IPS-11a (cell line): ENCODE results near the gene FOXP2.
"Not testable (repeated sequence)": the region's sequence is repeated elsewhere in the genome, so short reads cannot be mapped to it uniquely, and the experiment has no call there.

Experiments
- H3K4me3 ChIP-seq: one replicate; pipeline ENCODE4 v1.5.1; 2013; ENCODE audit warnings: low read depth, low read length, control low read depth

The FOXP2 gene

GRCh38 chr7:114419441-114420272, 5.0 kb downstream of the FOXP2 start:
- no peak overlapping the region for H3K4me3 ChIP-seq

GRCh38 chr7:114422507-114423501, 8.2 kb downstream of the FOXP2 start:
- H3K4me3 ChIP-seq, result no peak overlapping the region

- no peak overlapping the region for H3K4me3 ChIP-seq
Measured at GRCh38 chr7:114426382-114426781, 11.8 kb downstream of the FOXP2 start.

GRCh38 chr7:114426824-114427223, 12.2 kb downstream of the FOXP2 start:
- H3K4me3 ChIP-seq, result no peak overlapping the region

DNA sequence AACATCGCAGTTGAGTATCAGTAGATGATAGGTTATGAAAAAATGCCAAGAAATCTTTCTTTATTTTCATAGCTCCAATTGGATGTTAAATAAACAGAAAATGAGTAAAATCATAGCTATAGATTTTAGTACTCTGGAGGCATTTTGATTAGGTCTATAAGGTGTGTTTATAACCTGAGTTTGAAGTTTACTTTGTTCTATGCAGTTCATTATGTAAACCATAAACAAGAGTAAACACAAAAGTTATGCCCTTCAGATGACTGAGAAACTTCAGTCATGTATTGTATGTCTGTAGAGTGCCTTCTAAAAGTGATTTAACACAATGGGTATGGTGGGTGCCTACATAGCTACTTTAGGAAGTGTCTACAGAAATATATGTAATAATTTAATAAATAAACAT, 13.6 kb downstream of the FOXP2 start:
- H3K4me3 ChIP-seq, result no peak overlapping the region

DNA sequence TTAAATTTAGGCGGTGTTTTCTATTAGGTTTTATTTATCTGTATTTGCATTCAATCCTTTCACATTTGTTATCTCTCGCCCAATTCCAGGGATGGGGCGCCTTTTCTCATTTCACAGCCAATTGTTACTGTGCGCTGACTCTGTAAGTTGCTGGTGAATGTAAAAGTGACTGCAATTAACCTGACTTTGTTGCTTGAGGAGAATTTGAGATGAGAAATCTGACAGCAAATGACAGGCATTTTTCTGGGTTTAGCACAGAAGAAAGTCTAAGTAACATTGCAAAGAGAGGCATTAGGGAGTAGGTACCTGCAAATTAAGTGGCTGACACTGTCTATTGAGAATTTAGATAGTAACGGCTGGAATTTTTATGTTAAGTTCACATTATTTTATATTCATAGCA, 16.6 kb downstream of the FOXP2 start:
- H3K4me3 ChIP-seq, result no peak overlapping the region

GRCh38 chr7:114432061-114432460, 17.4 kb downstream of the FOXP2 start:
- H3K4me3 ChIP-seq, result no peak overlapping the region

DNA sequence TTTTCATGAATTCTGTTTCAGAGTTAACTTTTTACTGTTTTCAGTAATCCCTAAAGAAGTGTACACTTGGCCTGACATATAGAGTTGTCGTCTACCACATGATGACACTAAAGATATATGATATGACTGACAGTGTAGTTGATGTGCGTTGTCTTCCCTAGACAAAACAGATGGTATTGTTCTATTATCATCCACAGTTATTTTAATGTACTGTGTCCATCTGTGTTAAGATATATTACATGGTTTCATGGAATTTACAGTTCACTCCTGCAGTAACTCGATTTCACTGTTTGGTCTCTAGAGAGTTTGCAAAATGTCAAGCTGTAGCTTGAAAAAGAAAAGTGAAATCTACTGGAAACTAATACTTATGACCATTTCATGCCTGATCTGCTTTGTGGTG, 18.1 kb downstream of the FOXP2 start:
- no peak overlapping the region for H3K4me3 ChIP-seq

DNA sequence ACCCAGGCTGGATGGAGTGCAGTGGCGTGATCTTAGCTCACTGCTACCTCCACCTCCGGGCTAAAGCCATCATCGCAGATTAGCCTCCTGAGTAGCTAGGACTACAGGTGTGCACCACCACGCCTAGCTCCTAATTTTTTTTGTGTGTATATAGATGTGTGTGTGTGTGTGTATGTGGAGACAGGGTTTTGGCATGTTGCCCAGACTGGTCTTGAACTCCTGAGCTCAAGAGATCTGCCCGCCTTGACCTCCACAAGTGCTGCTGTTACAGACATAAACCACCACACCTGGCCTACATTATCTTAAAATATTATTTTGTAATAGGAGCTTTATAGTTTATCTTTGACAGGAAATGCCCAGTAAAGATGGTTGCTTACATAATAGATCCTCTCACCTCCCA, 25.0 kb downstream of the FOXP2 start:
- H3K4me3 ChIP-seq, result no peak overlapping the region

DNA sequence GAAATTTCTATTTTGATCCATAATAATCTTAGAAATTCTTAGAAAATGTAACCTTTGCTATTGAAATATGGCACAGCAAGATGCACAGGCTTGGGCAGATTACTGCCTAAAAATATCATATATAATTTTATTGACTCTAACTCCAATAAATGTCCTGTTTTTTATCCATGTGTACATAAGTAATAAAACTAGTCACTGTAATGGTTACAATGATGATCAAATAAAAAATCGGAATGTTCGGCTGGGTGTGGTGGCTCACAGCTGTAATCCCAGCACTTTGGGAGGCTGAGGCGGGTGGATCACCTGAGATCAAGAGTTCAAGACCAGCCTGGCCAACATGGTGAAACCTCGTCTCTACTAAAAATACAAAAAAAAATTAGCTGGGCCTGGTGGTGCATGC, 26.3 kb downstream of the FOXP2 start:
- not testable (repeated sequence) for H3K4me3 ChIP-seq

- H3K4me3 ChIP-seq, result no peak overlapping the region
Measured at GRCh38 chr7:114444196-114444595, 29.6 kb downstream of the FOXP2 start.

- no peak overlapping the region for H3K4me3 ChIP-seq
Measured at GRCh38 chr7:114450431-114450830, 35.8 kb downstream of the FOXP2 start.

DNA sequence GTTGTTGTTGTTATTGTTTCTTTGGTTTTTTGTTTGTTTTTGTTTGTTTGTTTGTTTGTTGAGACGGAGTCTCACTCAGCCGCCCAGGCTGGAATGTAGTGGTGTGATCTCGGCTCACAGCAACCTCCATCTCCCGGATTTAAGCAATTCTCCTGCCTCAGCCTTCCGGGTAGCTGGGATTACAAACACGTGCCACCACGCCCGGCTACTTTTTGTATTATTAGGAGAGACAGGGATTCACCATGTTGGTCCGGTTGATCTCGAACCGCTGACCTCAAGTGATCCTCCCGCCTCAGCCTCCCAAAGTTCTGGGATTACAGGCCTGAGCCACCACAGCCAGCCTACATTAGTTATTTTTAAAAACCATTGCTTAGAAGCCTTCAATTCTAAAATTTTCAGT, 45.0 kb downstream of the FOXP2 start:
- H3K4me3 ChIP-seq, result no peak overlapping the region

- no peak overlapping the region for H3K4me3 ChIP-seq
Measured at GRCh38 chr7:114460021-114460420, 45.4 kb downstream of the FOXP2 start.

- no peak overlapping the region for H3K4me3 ChIP-seq
Measured at GRCh38 chr7:114466917-114467316, 52.3 kb downstream of the FOXP2 start.

- no peak overlapping the region for H3K4me3 ChIP-seq
Measured at GRCh38 chr7:114468844-114469243, 54.2 kb downstream of the FOXP2 start.

- no peak overlapping the region for H3K4me3 ChIP-seq
Measured at GRCh38 chr7:114472896-114473512, 58.4 kb downstream of the FOXP2 start.

DNA sequence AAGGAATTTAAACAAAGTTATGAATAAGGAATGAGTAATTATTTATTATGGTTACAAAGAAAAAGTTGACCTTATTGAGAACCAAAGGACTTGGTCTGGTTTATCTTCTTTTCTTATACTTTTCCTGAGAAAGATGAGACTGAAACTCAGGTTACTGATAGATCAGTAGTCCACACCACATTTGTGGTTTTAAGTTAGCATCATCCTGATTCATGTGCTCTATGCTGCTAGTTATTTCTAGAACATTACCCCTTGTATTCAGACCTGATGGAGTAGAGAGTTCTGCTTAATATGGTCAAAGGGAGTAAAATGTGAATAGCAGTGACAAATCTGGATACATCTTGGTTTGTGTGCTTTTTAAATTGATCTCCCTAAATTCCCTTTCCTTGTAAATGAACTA, 63.8 kb downstream of the FOXP2 start:
- H3K4me3 ChIP-seq, result no peak overlapping the region

DNA sequence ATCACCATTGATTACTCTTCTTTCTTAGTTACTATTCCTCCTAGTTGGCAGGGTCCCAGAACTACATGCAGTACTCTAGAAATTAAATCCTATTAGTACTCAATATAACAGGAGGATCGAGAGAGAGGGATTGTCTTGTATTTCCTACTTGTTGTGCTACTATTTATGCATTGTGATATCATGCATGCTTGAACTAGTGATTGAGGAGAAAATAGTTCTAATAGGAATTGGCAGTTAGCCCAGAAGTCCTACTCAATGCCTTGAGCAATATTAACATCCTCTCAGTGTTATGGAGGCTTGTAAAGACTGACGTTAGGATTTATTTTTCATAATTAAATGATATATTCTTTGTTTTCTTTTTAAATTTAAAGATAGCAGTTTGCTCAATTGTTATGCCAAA, 67.4 kb downstream of the FOXP2 start:
- H3K4me3 ChIP-seq, result no peak overlapping the region

GRCh38 chr7:114484226-114484625, 69.6 kb downstream of the FOXP2 start:
- no peak overlapping the region for H3K4me3 ChIP-seq

DNA sequence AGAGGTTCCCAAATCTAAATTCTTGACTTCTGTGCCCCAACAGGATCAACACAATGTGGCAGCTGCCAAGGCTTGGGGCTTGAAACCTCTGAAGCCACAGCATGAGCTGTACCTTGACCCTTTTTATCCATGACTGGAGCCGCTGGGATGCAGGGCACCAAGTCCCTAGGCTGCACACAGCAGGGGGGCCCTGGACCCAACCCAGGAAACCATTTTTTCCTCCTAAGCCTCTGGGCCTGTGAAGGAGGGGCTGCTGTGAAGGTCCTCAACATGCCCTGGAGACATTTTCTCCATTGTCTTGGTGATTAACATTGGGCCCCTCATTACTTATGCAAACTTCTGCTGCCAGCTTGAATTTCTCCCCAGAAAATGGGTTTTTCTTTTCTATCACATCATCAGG, 72.6 kb downstream of the FOXP2 start:
- no peak overlapping the region for H3K4me3 ChIP-seq
